Mucosa of descending colon (tissue), 3 donors: Measurements from ENCODE around the gene MRPL23. TPM values are rescaled to one million over a fixed set of nuclear protein-coding genes. Genes with fewer than 3 reads are reported as not detected.

ENCODE experiments used
- ATAC-seq: fragments of 200-7000 bp; cut with Tn5 transposase; one replicate; pipeline ENCODE4 v1.9.1; 2020; ENCODE audit warnings: mild to moderate bottlenecking, moderate library complexity
- DNase-seq, 3 donors: peaks; one replicate each; pipeline ENCODE4 v3.0.0-alpha.2; 2020
- H3K36me3 ChIP-seq: fragments of 200-600 bp; one replicate; pipeline ENCODE4 v1.8.0; 2021; ENCODE audit warnings: low read depth, mild to moderate bottlenecking
- H3K4me1 ChIP-seq: fragments of 200-600 bp; one replicate; pipeline ENCODE4 v1.8.0; 2021; ENCODE audit warnings: low read depth, mild to moderate bottlenecking
- H3K4me3 ChIP-seq: fragments of 200-600 bp; one replicate; pipeline ENCODE4 v1.8.0; 2021; ENCODE audit warnings: mild to moderate bottlenecking
- H3K9me3 ChIP-seq: fragments of 200-600 bp; one replicate; pipeline ENCODE4 v1.8.0; 2021; ENCODE audit warnings: mild to moderate bottlenecking
- intact Hi-C, 2 donors: fragments of 100-400 bp; cut with DNase I in 1 of 2; cut with micrococcal nuclease in 1 of 2; formaldehyde crosslinking; loops; one replicate each; pipeline versions ENCODE4 v1.11.0 to v1.11.1; 2022; cut with DNase I, micrococcal nuclease
- total RNA-seq, 3 donors: library from RNA; stranded (reverse); fragmentation: NEBNext Ultra II Directional in 2 of 3; extraction: Animal tissue kit (Norgen Biotek cat#: 25700) in 2 of 3; gene quantifications; one replicate each; pipeline versions ENCODE4 v1.2.1 to v1.2.4, GENCODE V29; 2021 to 2023
- TF ChIP-seq, protein P1 (sequence below): fragments of 200-600 bp; IDR thresholded peaks from one replicate; pipeline ENCODE4 v1.8.0; 2022; ENCODE audit warnings: antibody characterized with exemption, mild to moderate bottlenecking
- donor health status: DM: no; HTN: no; CAD: no; lungs with moderate emphysema.
- donor health status: DM: no; HTN: no; CAD: no.
- donor health status: DM: no; HTN: yes; CAD: no.

The MRPL23 gene
- total RNA-seq, 3 donors from 2014 or later = 42.5 to 105 (median 56.1) TPM

DNA sequence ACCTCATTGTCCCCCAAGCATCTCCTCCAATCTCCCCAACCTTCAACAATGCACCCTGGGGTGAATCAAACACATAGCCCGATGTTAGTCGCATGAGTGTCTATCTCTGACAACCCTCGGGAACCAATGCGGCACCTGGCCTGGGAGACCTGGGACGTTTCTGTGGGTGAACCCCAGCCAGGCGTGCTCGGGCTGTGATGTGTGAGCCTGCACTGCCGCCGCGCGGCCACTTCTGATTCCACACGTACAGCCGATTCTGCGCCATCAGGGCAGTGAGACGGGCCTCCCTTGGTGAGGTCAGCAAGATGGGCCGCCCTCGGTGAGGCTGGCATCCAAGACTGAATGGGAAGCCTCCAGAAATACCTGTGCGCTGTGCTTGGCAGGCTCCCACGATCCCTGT, 55.7 kb downstream of the MRPL23 start:
- peak; percentile 70 for ATAC-seq
- TF ChIP-seq, protein P1, sequence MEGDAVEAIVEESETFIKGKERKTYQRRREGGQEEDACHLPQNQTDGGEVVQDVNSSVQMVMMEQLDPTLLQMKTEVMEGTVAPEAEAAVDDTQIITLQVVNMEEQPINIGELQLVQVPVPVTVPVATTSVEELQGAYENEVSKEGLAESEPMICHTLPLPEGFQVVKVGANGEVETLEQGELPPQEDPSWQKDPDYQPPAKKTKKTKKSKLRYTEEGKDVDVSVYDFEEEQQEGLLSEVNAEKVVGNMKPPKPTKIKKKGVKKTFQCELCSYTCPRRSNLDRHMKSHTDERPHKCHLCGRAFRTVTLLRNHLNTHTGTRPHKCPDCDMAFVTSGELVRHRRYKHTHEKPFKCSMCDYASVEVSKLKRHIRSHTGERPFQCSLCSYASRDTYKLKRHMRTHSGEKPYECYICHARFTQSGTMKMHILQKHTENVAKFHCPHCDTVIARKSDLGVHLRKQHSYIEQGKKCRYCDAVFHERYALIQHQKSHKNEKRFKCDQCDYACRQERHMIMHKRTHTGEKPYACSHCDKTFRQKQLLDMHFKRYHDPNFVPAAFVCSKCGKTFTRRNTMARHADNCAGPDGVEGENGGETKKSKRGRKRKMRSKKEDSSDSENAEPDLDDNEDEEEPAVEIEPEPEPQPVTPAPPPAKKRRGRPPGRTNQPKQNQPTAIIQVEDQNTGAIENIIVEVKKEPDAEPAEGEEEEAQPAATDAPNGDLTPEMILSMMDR = no peak
- no peaks in the 10 kb centered on the region for H3K4me1 ChIP-seq
- no peak overlapping the region for H3K4me3 ChIP-seq
- no peak for DNase-seq
- no peaks in the 10 kb centered on the region for H3K36me3 ChIP-seq
- H3K9me3 ChIP-seq = no peaks in the 10 kb centered on the region
- intact Hi-C loops = no loop called here

DNA sequence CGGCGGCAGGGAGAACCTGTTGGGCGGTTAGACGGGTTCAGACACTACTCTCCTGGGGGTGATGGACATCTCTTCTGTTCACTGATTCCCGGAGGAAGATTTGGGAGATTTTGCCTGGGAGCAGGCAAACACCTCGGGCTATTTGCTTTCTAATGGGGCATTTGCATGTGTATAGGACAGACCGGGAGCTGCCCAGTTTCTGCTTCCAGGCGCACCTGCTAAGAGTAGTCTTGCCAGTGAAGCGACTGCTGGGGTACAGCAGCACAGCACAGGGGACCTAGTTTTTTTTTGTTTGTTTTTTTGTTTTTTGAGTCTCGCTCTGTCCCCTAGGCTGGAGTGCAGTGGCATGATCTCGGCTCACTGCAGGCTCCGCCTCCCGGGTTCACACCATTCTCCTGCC, 57.3 kb downstream of the MRPL23 start:
- Histone ChIP-seq H3K9me3 (no peaks in the 10 kb centered on the region), H3K4me3 (no peak overlapping the region), H3K4me1 (no peaks in the 10 kb centered on the region), H3K36me3 (no peaks in the 10 kb centered on the region)
- no peak for DNase-seq
- no peak for ATAC-seq
- TF ChIP-seq, protein P1 = no peak
- intact Hi-C loops = no loop called here

Other genes with a start within 250 kb of the MRPL23 start
- 1 to 10 TPM in 2 of 3 donors, under 1 TPM in 1; 0.46 to 2.8 (median 1.9) TPM for gene IFITM10, start 196.7 kb upstream of the MRPL23 start, total RNA-seq
- 1,000 to 10,000 TPM in 2 of 3 donors, 100 to 1,000 TPM in 1; 631 to 1,107 (median 1,007) TPM for gene CTSD, start 183.4 kb upstream of the MRPL23 start, total RNA-seq
- 1 to 10 TPM in 2 of 3 donors, under 1 TPM in 1; 0.98 to 2.4 (median 2.1) TPM for gene SYT8, start 112.3 kb upstream of the MRPL23 start, total RNA-seq
- gene TNNI2, start 108.4 kb upstream of the MRPL23 start, total RNA-seq = under 1 TPM in 1 of 3 donors, not detected in 2; 0.46 TPM
- 10 to 100 TPM; 18.5 to 32.2 (median 23.6) TPM for gene LSP1, start 94.2 kb upstream of the MRPL23 start, total RNA-seq
- gene PRR33, start 55.4 kb upstream of the MRPL23 start, total RNA-seq = not detected
- gene TNNT3, start 27.6 kb upstream of the MRPL23 start, total RNA-seq = 1 to 10 TPM in 1 of 3 donors, under 1 TPM in 1, not detected in 1; 0.72 to 2.7 TPM
- gene H19, start 50.5 kb downstream of the MRPL23 start, total RNA-seq = 10 to 100 TPM in 2 of 3 donors, 1 to 10 TPM in 1; 5.8 to 59.3 (median 13.5) TPM
- gene IGF2, start 192.1 kb downstream of the MRPL23 start, total RNA-seq = 10 to 100 TPM in 2 of 3 donors, 1 to 10 TPM in 1; 7.6 to 27.6 (median 12.1) TPM
- gene INS, start 213.9 kb downstream of the MRPL23 start, total RNA-seq = not detected
- under 1 TPM in 1 of 3 donors, not detected in 2; 0.17 TPM for gene TH, start 224.5 kb downstream of the MRPL23 start, total RNA-seq